SK-N-SH (cell line): ENCODE results near the gene CNTN4. TPM values are rescaled to one million over a fixed set of nuclear protein-coding genes. Genes with fewer than 3 reads are reported as not detected.

Experiments used
- CTCF ChIA-PET: fragments of 300-600, 350-600 bp; formaldehyde crosslinking; extraction: SDS; loops from one replicate; lab custom pipeline; 2021; lab: Yijun Ruan, JAX
- POLR2A ChIA-PET: fragments of 350-600 bp; sonication (Branson Sonifier 250); formaldehyde crosslinking; extraction: SDS; loops from one replicate; lab custom pipeline; 2020; ENCODE audit warnings: antibody characterized with exemption, inconsistent platforms; lab: Yijun Ruan, JAX
- DNase-seq: peaks from one replicate; pipeline ENCODE4 v3.0.0; 2012
- H2AFZ ChIP-seq: fragments of 200-600 bp; sonication (generic); 2 replicates; pipeline ENCODE4 v1.8.1; 2016; ENCODE audit warnings: antibody characterized with exemption, mild to moderate bottlenecking, low read depth
- H3F3A ChIP-seq: fragments of 200-600 bp; sonication (generic); replicated peaks from 2 replicates; pipeline ENCODE3; 2016; ENCODE audit warnings: antibody characterized with exemption, mild to moderate bottlenecking; ENCODE audit not compliant: insufficient read depth
- H3K27ac ChIP-seq, 2 experiments: fragments of 200-500 bp in 1 of 2; fragments of 200-600 bp in 1 of 2; sonication (Bioruptor generic) in 1 of 2; sonication (generic), shearing (Covaris generic) in 1 of 2; 2 replicates each; pipeline versions ENCODE4 v1.5.1 to v1.6.1; 2014 to 2016; ENCODE audit warnings: low read depth in 2 of 2, inconsistent platforms in 1 of 2, low read length in 1 of 2, mild to moderate bottlenecking in 1 of 2, mixed read lengths in 1 of 2
- H3K27me3 ChIP-seq: fragments of 200-600 bp; sonication (generic), shearing (Covaris generic); 2 replicates; pipeline ENCODE4 v1.6.1; 2016; ENCODE audit warnings: mixed run types; ENCODE audit not compliant: insufficient read depth
- H3K36me3 ChIP-seq, 2 experiments: fragments of 200-500 bp in 1 of 2; fragments of 200-600 bp in 1 of 2; sonication (Bioruptor generic) in 1 of 2; sonication (generic) in 1 of 2; replicated peaks in 1 of 2; 2 replicates each; pipeline versions ENCODE3 to v1.5.1; 2014 to 2016; ENCODE audit warnings: low read length in 1 of 2, mild to moderate bottlenecking in 1 of 2; ENCODE audit not compliant: insufficient read depth in 2 of 2, control insufficient read depth in 1 of 2
- H3K4me1 ChIP-seq, 2 experiments: fragments of 200-500 bp in 1 of 2; fragments of 200-600 bp in 1 of 2; sonication (Bioruptor generic) in 1 of 2; sonication (generic), shearing (Covaris generic) in 1 of 2; 2 replicates each; pipeline versions ENCODE4 v1.5.1 to v1.6.1; 2014 to 2016; ENCODE audit warnings: low read depth in 1 of 2, low read length in 1 of 2, mixed run types in 1 of 2; ENCODE audit not compliant: insufficient read depth in 2 of 2, control insufficient read depth in 1 of 2
- H3K4me2 ChIP-seq: fragments of 200-600 bp; sonication (generic), shearing (Covaris generic); 2 replicates; pipeline ENCODE4 v1.6.1; 2017; ENCODE audit warnings: mixed run types
- H3K4me3 ChIP-seq, 2 experiments: fragments of 200-500 bp in 1 of 2; fragments of 200-600 bp in 1 of 2; sonication (Bioruptor generic) in 1 of 2; sonication (generic), shearing (Covaris generic) in 1 of 2; 2 replicates each; pipeline versions ENCODE4 v1.5.1 to v1.8.1; 2014 to 2016; ENCODE audit warnings: low read depth in 2 of 2, inconsistent platforms in 1 of 2, low read length in 1 of 2, mild to moderate bottlenecking in 1 of 2, mixed read lengths in 1 of 2, moderate library complexity in 1 of 2
- H3K79me2 ChIP-seq: fragments of 200-600 bp; sonication (generic); 2 replicates; pipeline ENCODE4 v1.8.1; 2017; ENCODE audit warnings: mild to moderate bottlenecking; ENCODE audit not compliant: insufficient read depth
- H3K9ac ChIP-seq: fragments of 200-600 bp; sonication (generic); 2 replicates; pipeline ENCODE4 v1.6.1; 2017; ENCODE audit warnings: mixed run types
- H3K9me2 ChIP-seq: fragments of 200-600 bp; sonication (generic); 2 replicates; pipeline ENCODE4 v1.6.1; 2017; ENCODE audit warnings: mixed run types
- H3K9me3 ChIP-seq: fragments of 200-600 bp; sonication (generic); 2 replicates; pipeline ENCODE4 v1.6.1; 2017; ENCODE audit warnings: mixed run types, mild to moderate bottlenecking, moderate library complexity
- H4K20me1 ChIP-seq: fragments of 200-600 bp; sonication (generic); 2 replicates; pipeline ENCODE4 v1.6.1; 2017; ENCODE audit warnings: mild to moderate bottlenecking, mixed run types; ENCODE audit not compliant: insufficient read depth
- EP300 ChIP-seq, 2 experiments: IDR thresholded peaks; 2 replicates each; pipeline versions ENCODE4 v1.4.0 to v1.6.1; 2012; ENCODE audit warnings: borderline replicate concordance in 1 of 2, low read depth in 1 of 2, low read length in 1 of 2
- EZH2phosphoT487 ChIP-seq: fragments of 200-600 bp; sonication (generic); IDR thresholded peaks from 2 replicates; pipeline ENCODE4 v1.6.1; 2017; ENCODE audit warnings: low read depth, mixed run types, mild to moderate bottlenecking, antibody characterized with exemption, moderate library complexity, borderline replicate concordance
- FOSL2 ChIP-seq: IDR thresholded peaks from 2 replicates; pipeline ENCODE4 v1.4.0; 2012; ENCODE audit warnings: low read depth, mild to moderate bottlenecking, moderate library complexity, borderline replicate concordance
- FOXJ3 ChIP-seq: sonication (generic); formaldehyde crosslinking; IDR thresholded peaks from 2 replicates; pipeline ENCODE4 v1.5.1; 2020; ENCODE audit warnings: mild to moderate bottlenecking, missing genetic modification reagents
- GABPA ChIP-seq: IDR thresholded peaks from 2 replicates; pipeline ENCODE4 v1.4.0; 2012; ENCODE audit warnings: low read depth, mild to moderate bottlenecking
- MEF2A ChIP-seq: IDR thresholded peaks from 2 replicates; pipeline ENCODE4 v1.4.0; 2012; ENCODE audit warnings: low read depth, borderline replicate concordance
- MXI1 ChIP-seq: IDR thresholded peaks from 2 replicates; pipeline ENCODE4 v1.6.1; 2012; ENCODE audit warnings: mild to moderate bottlenecking, low read depth, low read length, improper control_type of control experiment
- NRF1 ChIP-seq: IDR thresholded peaks from 2 replicates; pipeline ENCODE4 v1.6.1; 2012; ENCODE audit warnings: low read depth, mild to moderate bottlenecking, low read length
- PBX3 ChIP-seq: IDR thresholded peaks from 2 replicates; pipeline ENCODE4; 2012
- RAD21 ChIP-seq: IDR thresholded peaks from 2 replicates; pipeline ENCODE4 v1.6.1; 2012; ENCODE audit warnings: mild to moderate bottlenecking, low read length
- RCOR1 ChIP-seq: fragments of 150-350 bp; IDR thresholded peaks from 2 replicates; pipeline ENCODE4 v1.6.1; 2017; ENCODE audit warnings: antibody characterized with exemption, low read length
- TAF1 ChIP-seq: IDR thresholded peaks from 2 replicates; pipeline ENCODE4 v1.6.1; 2012; ENCODE audit warnings: low read depth, mild to moderate bottlenecking, low read length, moderate library complexity, borderline replicate concordance
- TCF12 ChIP-seq: IDR thresholded peaks from 2 replicates; pipeline ENCODE4 v1.4.0; 2012
- USF2 ChIP-seq: fragments of 150-350 bp; IDR thresholded peaks from 2 replicates; pipeline ENCODE4 v1.6.1; 2017; ENCODE audit warnings: antibody characterized with exemption, low read length, low read depth, borderline replicate concordance
- YY1 ChIP-seq: IDR thresholded peaks from 2 replicates; pipeline ENCODE4 v1.4.0; 2012; ENCODE audit warnings: low read depth, mild to moderate bottlenecking
- WGBS: methylation state at CpG from one replicate; pipeline ENCODE4 v1.1.6; 2017; ENCODE audit warnings: low lambda C conversion rate; 5-methylcytosine and 5-hydroxymethylcytosine counted together
- polyA plus RNA-seq, 3 experiments: library from polyadenylated mRNA; depleted of rRNA; stranded (reverse); fragments of >200 nt; gene quantifications; 2 replicates each; pipeline ENCODE4 v1.2.3, GENCODE V29; 2012
- TF ChIP-seq, protein P1 (sequence below): fragments of 200-600 bp; sonication (generic); IDR thresholded peaks from 2 replicates; pipeline ENCODE4 v1.6.1; 2017; ENCODE audit warnings: antibody characterized with exemption, mild to moderate bottlenecking, moderate library complexity

CNTN4 gene
- polyA plus RNA-seq, 1 of the 3 experiments (the other 2 are of a cell fraction), result 0.12 TPM

- Histone ChIP-seq H3K9me3 (no peaks in the 10 kb centered on the region), H3K9ac (no peak overlapping the region), H3K27me3 (no peaks in the 10 kb centered on the region)
- TF ChIP-seq MEF2A (no peak), PBX3 (no peak), MXI1 (no peak), NRF1 (no peak), TCF12 (no peak), YY1 (no peak), EZH2phosphoT487 (no peak), RAD21 (no peak), EP300 (IDR thresholded peaks at IDR 0.05; ENCODE audit: borderline replicate concordance in 1 of 2, low read depth in 1 of 2, low read length in 1 of 2) (no peak), USF2 (no peak), RCOR1 (no peak), FOXJ3 (CRISPR knock-in tag) (no peak), FOSL2 (no peak), TAF1 (no peak), GABPA (no peak)
- TF ChIP-seq, protein P1, sequence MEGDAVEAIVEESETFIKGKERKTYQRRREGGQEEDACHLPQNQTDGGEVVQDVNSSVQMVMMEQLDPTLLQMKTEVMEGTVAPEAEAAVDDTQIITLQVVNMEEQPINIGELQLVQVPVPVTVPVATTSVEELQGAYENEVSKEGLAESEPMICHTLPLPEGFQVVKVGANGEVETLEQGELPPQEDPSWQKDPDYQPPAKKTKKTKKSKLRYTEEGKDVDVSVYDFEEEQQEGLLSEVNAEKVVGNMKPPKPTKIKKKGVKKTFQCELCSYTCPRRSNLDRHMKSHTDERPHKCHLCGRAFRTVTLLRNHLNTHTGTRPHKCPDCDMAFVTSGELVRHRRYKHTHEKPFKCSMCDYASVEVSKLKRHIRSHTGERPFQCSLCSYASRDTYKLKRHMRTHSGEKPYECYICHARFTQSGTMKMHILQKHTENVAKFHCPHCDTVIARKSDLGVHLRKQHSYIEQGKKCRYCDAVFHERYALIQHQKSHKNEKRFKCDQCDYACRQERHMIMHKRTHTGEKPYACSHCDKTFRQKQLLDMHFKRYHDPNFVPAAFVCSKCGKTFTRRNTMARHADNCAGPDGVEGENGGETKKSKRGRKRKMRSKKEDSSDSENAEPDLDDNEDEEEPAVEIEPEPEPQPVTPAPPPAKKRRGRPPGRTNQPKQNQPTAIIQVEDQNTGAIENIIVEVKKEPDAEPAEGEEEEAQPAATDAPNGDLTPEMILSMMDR, result no peak
- TF ChIP-seq, all 33 proteins: peak for 0
- Histone ChIP-seq H3K4me1 (peaks cover 0 to 2% of the 10 kb centered on the region in 2 experiments; a peak in 1 of 4 replicates), H3K9me2 (no peaks in the 10 kb centered on the region), H3K4me3 (no peak overlapping the region), H4K20me1 (no peaks in the 10 kb centered on the region), H3K36me3 (no peaks in the 10 kb centered on the region), H2AFZ (no peak overlapping the region), H3K4me2 (no peak overlapping the region), H3K27ac (no peak overlapping the region), H3K79me2 (no peaks in the 10 kb centered on the region), H3F3A (no peaks in the 10 kb centered on the region)
- WGBS, result 36% methylated on average over 4 of the region's 4 CpGs
- DNase-seq, result no peak
- POLR2A ChIA-PET, result interaction anchor here (1.0 kb wide), 1 partner anchor 75 kb away, joined by 3 read pairs; no protein-coding TSS in a partner anchor
- CTCF ChIA-PET, result no interaction called here
Measured at GRCh38 chr3:2826036-2826435, 727.4 kb downstream of the CNTN4 start.
